H54 (cell line): ENCODE measurements around the gene VPS11.

Experiments
- DNase-seq: peaks from one replicate; pipeline ENCODE4 v3.0.0; 2011; ENCODE audit warnings: low spot score, mixed read lengths; ENCODE audit not compliant: insufficient read length
- FAIRE-seq: peaks from 3 replicates; lab custom pipeline; 2011; peaks lifted over from hg19 to GRCh38; lab: Jason Lieb, UNC
- POLR2A ChIP-seq: IDR thresholded peaks from 2 replicates; pipeline ENCODE4 v1.6.1; 2011; ENCODE audit warnings: low read depth, mild to moderate bottlenecking, low read length

The VPS11 gene

GRCh38 chr11:119118946-119119345 is 51.3 kb downstream of the VPS11 start:
- no peak for TF ChIP-seq POLR2A
- FAIRE-seq = no peak

DNA sequence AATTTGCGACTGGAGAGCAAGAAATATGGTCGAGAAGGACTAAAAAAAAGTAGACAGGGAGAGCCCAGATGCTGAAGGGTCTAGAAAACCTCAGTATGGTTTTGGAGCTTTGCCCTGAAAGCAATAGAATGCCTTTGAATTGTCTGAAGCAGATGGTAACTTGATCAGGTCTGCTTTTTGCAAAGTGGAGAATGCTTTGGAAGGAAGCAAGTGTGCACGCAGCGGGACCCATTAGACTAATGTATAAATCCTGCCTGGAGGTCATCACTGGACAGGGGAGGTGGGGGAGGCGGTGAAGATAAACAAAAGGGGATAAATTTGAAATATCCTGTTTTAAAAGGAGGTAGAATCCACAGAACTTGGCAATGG is 53.0 kb downstream of the VPS11 start:
- FAIRE-seq (no peak), DNase-seq (no peak)

More at GRCh38 chr11:119118946-119119345, 51.3 kb downstream of the VPS11 start:
- DNase-seq = no peak

GRCh38 chr11:119121008-119121810 is 53.6 kb downstream of the VPS11 start, which contains the start of gene HINFP:
Gene HINFP (plus strand): TSS chr11:119121580. CDS start chr11:119126945, 5,365 bp downstream.
- peak; percentile 64 for TF ChIP-seq POLR2A
- FAIRE-seq = peak; percentile 94
- peak; percentile 89 for DNase-seq

More for the DNA sequence above, 53.0 kb downstream of the VPS11 start:
- no peak for TF ChIP-seq POLR2A

DNA sequence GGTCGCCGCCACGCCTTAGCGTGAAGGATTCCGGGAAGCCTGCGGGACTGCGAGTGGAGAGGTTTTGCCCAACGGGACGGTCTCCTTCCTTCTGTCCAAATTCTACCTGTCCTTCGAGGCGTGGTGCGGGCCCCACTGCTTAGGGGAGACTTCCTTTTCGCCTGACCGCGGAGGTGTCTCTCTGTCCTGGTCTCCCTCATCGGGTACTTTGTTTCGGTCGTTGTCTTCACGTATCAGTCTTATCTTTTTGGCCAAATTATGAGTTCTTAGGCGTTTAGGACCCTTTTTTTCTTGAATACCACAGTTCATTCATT is 54.1 kb downstream of the VPS11 start:
- no peak for TF ChIP-seq POLR2A
- FAIRE-seq = no peak
- no peak for DNase-seq

- DNase-seq (no peak), FAIRE-seq (no peak)
- no peak for TF ChIP-seq POLR2A
These were observed 58.2 kb downstream of the VPS11 start for GRCh38 chr11:119125821-119126220.

DNA sequence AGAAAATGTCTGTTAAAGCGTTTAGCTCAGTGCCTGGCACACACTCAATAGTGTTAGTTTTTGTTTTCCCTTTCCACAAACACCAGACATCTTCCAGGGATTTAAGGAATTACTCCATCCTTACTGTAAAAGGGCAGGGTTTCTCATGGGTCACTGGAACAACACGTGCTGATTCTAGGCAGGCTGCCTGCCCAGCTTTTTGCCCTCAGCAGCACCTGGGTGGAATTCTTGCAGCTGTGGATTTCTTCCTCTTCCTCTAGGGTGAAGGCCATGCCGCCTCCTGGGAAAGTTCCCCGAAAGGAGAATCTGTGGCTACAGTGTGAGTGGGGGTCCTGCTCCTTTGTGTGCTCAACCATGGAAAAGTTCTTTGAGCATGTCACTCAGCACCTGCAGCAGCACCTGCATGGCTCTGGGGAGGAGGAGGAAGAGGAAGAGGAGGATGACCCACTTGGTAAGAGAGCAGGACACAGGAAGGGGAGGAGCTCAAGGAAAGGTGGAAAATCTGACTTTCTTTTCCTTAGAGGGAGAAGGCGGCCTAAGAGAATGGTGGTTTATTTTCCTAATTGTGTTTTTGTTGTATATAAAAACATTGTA is 59.2 kb downstream of the VPS11 start:
- FAIRE-seq (no peak), DNase-seq (no peak)
- no peak for TF ChIP-seq POLR2A

DNA sequence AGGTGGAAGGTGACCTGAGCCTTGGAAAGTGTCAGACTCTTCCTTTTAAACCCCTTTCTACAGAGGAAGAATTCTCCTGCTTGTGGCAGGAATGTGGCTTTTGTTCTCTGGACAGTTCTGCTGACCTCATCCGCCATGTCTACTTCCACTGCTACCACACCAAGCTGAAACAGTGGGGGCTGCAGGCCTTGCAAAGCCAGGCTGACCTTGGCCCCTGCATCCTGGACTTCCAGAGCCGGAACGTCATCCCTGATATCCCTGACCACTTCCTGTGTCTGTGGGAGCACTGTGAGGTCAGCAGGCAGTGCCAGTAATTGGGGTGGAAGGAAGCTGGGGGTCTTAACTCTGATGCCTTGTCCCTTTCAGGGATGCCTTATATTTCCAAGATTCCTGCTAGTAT is 63.0 kb downstream of the VPS11 start:
- no peak for DNase-seq
- TF ChIP-seq POLR2A = no peak
- FAIRE-seq = no peak
